Measurements from ENCODE around the gene TAF9B. TPM values are rescaled to one million over a fixed set of nuclear protein-coding genes. Genes with fewer than 3 reads are reported as not detected.
"Not testable (repeated sequence)": the region's sequence is repeated elsewhere in the genome, so short reads cannot be mapped to it uniquely, and the experiment has no call there.

TAF9B gene
- total RNA-seq, 4 donors from 2014 or later: 2.6 to 13.2 (median 6.6) TPM

GRCh38 chrX:78133238-78133960 lies 6.1 kb downstream of the TAF9B start:
- Histone ChIP-seq H3K4me3 (no peak overlapping the region), H3K36me3 (no peaks in the 10 kb centered on the region), H3K4me1 (no peaks in the 10 kb centered on the region), H3K9me3 (no peaks in the 10 kb centered on the region), H3K27ac (no peak overlapping the region), H3K27me3 (no peaks in the 10 kb centered on the region)
- in situ Hi-C loops (cut with MboI; ENCODE audit: low pct_ligation_motif_present in 1 of 4, low pct_unique_long_range_greater_than_20kb in 1 of 4, low sequenced_read_pairs in 3 of 4): no loop called here
- no peak for TF ChIP-seq CTCF (IDR thresholded peaks at IDR 0.05)
- no peak for TF ChIP-seq EP300 (IDR thresholded peaks at IDR 0.05; ENCODE audit: low read depth)
- no peak for TF ChIP-seq POLR2A (IDR thresholded peaks at IDR 0.05)
- no peak for TF ChIP-seq POLR2AphosphoS5 (IDR thresholded peaks at IDR 0.05)
- no peak for DNase-seq
- intact Hi-C loops (cut with DNase I; ENCODE audit: low total_unique reads): no loop called here
- 60% methylated on average over 4 of the region's 4 CpGs; no CpG with 5 or more reads in 1 of the 2 donors for WGBS, 2 donors (ENCODE audit: low coverage in 1 of 2)

- Histone ChIP-seq H3K27ac (no peak overlapping the region), H3K4me1 (no peaks in the 10 kb centered on the region), H3K4me3 (no peak overlapping the region), H3K36me3 (no peaks in the 10 kb centered on the region), H3K27me3 (no peaks in the 10 kb centered on the region), H3K9me3 (no peaks in the 10 kb centered on the region)
- whole genome bisulfite sequencing, 2 donors (ENCODE audit: low coverage in 1 of 2): 69 to 70% methylated on average over 1 of the region's 1 CpG
- no peak for DNase-seq
- intact Hi-C loops (cut with DNase I; ENCODE audit: low total_unique reads) (no loop called here), in situ Hi-C loops (cut with MboI; ENCODE audit: low pct_ligation_motif_present in 1 of 4, low pct_unique_long_range_greater_than_20kb in 1 of 4, low sequenced_read_pairs in 3 of 4) (no loop called here)
- TF ChIP-seq POLR2AphosphoS5 (IDR thresholded peaks at IDR 0.05): no peak
Measured at GRCh38 chrX:78131117-78131516, 8.3 kb downstream of the TAF9B start.

GRCh38 chrX:78130396-78130795 lies 9.1 kb downstream of the TAF9B start:
- H3K27ac ChIP-seq: no peak overlapping the region
- in situ Hi-C loops (cut with MboI; ENCODE audit: low pct_ligation_motif_present in 1 of 4, low pct_unique_long_range_greater_than_20kb in 1 of 4, low sequenced_read_pairs in 3 of 4): no loop called here
- intact Hi-C loops (cut with DNase I; ENCODE audit: low total_unique reads): no loop called here
- TF ChIP-seq POLR2A (IDR thresholded peaks at IDR 0.05): no peak
- TF ChIP-seq POLR2AphosphoS5 (IDR thresholded peaks at IDR 0.05): no peak
- TF ChIP-seq EP300 (IDR thresholded peaks at IDR 0.05; ENCODE audit: low read depth): no peak
- no peak for TF ChIP-seq CTCF (IDR thresholded peaks at IDR 0.05)
- H3K4me3 ChIP-seq: no peak overlapping the region
- WGBS, 2 donors (ENCODE audit: low coverage in 1 of 2): 56% methylated on average over 1 of the region's 1 CpG; no CpG with 5 or more reads in 1 of the 2 donors
- H3K36me3 ChIP-seq: no peaks in the 10 kb centered on the region
- no peaks in the 10 kb centered on the region for H3K4me1 ChIP-seq
- H3K27me3 ChIP-seq: no peaks in the 10 kb centered on the region
- DNase-seq: no peak
- no peaks in the 10 kb centered on the region for H3K9me3 ChIP-seq

GRCh38 chrX:78129714-78130113 lies 9.7 kb downstream of the TAF9B start:
- TF ChIP-seq EP300 (IDR thresholded peaks at IDR 0.05; ENCODE audit: low read depth) (no peak), CTCF (IDR thresholded peaks at IDR 0.05) (no peak), POLR2A (IDR thresholded peaks at IDR 0.05) (no peak), POLR2AphosphoS5 (IDR thresholded peaks at IDR 0.05) (no peak)
- Histone ChIP-seq H3K36me3 (peaks cover 0 to 3% (median 1%) of the 10 kb centered on the region in 4 donors), H3K4me3 (no peak overlapping the region), H3K27me3 (no peaks in the 10 kb centered on the region), H3K4me1 (no peaks in the 10 kb centered on the region), H3K27ac (no peak overlapping the region), H3K9me3 (no peaks in the 10 kb centered on the region)
- DNase-seq: no peak
- in situ Hi-C loops (cut with MboI; ENCODE audit: low pct_ligation_motif_present in 1 of 4, low pct_unique_long_range_greater_than_20kb in 1 of 4, low sequenced_read_pairs in 3 of 4): no loop called here
- intact Hi-C loops (cut with DNase I; ENCODE audit: low total_unique reads): no loop called here

GRCh38 chrX:78125781-78126180 lies 13.7 kb downstream of the TAF9B start:
- DNase-seq; H3K4me3 ChIP-seq; H3K9me3 ChIP-seq; in situ Hi-C loops (cut with MboI; ENCODE audit: low pct_ligation_motif_present in 1 of 4, low pct_unique_long_range_greater_than_20kb in 1 of 4, low sequenced_read_pairs in 3 of 4); H3K27ac ChIP-seq; intact Hi-C loops (cut with DNase I; ENCODE audit: low total_unique reads); H3K36me3 ChIP-seq; H3K27me3 ChIP-seq; H3K4me1 ChIP-seq: not testable (repeated sequence)

Measured in transverse colon (tissue), 4 donors.